ENCODE measurements around the gene LRSAM1.

- TF ChIP-seq CTCF (IDR thresholded peaks at IDR 0.05; ENCODE audit: borderline replicate concordance, extremely low read depth, low read length, poor library complexity, severe bottlenecking) = no peak
- no peak for TF ChIP-seq EZH2 (IDR thresholded peaks at IDR 0.05; ENCODE audit: borderline replicate concordance, low read depth, low read length, severe bottlenecking)
These were observed 91.9 kb downstream of the LRSAM1 start for GRCh38 chr9:127543221-127543620.

Data from DND-41 (cell line).